ENCODE results near the gene TIMMDC1.

GRCh38 chr3:119547227-119547626 is 48.9 kb downstream of the TIMMDC1 start:
- TF ChIP-seq CTCF (IDR thresholded peaks at IDR 0.05; ENCODE audit: low read depth, low read length): no peak
- TF ChIP-seq MAX (IDR thresholded peaks at IDR 0.05; ENCODE audit: low read depth, low read length): no peak
- TF ChIP-seq POLR2A (IDR thresholded peaks at IDR 0.05; ENCODE audit: extremely low read depth, insufficient read length): no peak

Measured in NB4 (cell line).